Lower leg skin (tissue), 3 donors: ENCODE results near the gene PTPRT.

Experiments
- CTCF ChIP-seq, 3 donors: fragments of 450-650 bp; IDR thresholded peaks; one replicate each; pipeline ENCODE4 v1.5.1; 2016; ENCODE audit warnings: antibody characterized with exemption in 3 of 3, mild to moderate bottlenecking in 3 of 3, moderate library complexity in 2 of 3
- POLR2A ChIP-seq, 2 donors: fragments of 450-650 bp; IDR thresholded peaks; one replicate each; pipeline ENCODE4 v1.6.1; 2016 to 2017; ENCODE audit warnings: antibody characterized with exemption in 2 of 2, mild to moderate bottlenecking in 1 of 2, moderate library complexity in 1 of 2

GRCh38 chr20:42482808-42483207 is 706.9 kb downstream of the PTPRT start:
- TF ChIP-seq CTCF (IDR thresholded peaks at IDR 0.05) = no peak
- TF ChIP-seq POLR2A (IDR thresholded peaks at IDR 0.05) = no peak
